ENCODE measurements around the gene LRP8.

- TF ChIP-seq CTCF (IDR thresholded peaks at IDR 0.05) (no peak), POLR2A (IDR thresholded peaks at IDR 0.05) (no peak)
Observed at GRCh38 chr1:53308506-53308905, 19.4 kb downstream of the LRP8 start.
